ENCODE results near the gene RIPOR3. TPM values are rescaled to one million over a fixed set of nuclear protein-coding genes. Genes with fewer than 3 reads are reported as not detected.

RIPOR3 gene, protein sequence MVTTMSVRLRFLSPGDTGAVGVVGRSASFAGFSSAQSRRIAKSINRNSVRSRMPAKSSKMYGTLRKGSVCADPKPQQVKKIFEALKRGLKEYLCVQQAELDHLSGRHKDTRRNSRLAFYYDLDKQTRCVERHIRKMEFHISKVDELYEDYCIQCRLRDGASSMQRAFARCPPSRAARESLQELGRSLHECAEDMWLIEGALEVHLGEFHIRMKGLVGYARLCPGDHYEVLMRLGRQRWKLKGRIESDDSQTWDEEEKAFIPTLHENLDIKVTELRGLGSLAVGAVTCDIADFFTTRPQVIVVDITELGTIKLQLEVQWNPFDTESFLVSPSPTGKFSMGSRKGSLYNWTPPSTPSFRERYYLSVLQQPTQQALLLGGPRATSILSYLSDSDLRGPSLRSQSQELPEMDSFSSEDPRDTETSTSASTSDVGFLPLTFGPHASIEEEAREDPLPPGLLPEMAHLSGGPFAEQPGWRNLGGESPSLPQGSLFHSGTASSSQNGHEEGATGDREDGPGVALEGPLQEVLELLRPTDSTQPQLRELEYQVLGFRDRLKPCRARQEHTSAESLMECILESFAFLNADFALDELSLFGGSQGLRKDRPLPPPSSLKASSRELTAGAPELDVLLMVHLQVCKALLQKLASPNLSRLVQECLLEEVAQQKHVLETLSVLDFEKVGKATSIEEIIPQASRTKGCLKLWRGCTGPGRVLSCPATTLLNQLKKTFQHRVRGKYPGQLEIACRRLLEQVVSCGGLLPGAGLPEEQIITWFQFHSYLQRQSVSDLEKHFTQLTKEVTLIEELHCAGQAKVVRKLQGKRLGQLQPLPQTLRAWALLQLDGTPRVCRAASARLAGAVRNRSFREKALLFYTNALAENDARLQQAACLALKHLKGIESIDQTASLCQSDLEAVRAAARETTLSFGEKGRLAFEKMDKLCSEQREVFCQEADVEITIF
- total RNA-seq (2022; extraction: Qiagen RNA extraction; ENCODE audit: low read depth), result 0.06 TPM in 1 of 5 replicates, not detected in the others

DNA sequence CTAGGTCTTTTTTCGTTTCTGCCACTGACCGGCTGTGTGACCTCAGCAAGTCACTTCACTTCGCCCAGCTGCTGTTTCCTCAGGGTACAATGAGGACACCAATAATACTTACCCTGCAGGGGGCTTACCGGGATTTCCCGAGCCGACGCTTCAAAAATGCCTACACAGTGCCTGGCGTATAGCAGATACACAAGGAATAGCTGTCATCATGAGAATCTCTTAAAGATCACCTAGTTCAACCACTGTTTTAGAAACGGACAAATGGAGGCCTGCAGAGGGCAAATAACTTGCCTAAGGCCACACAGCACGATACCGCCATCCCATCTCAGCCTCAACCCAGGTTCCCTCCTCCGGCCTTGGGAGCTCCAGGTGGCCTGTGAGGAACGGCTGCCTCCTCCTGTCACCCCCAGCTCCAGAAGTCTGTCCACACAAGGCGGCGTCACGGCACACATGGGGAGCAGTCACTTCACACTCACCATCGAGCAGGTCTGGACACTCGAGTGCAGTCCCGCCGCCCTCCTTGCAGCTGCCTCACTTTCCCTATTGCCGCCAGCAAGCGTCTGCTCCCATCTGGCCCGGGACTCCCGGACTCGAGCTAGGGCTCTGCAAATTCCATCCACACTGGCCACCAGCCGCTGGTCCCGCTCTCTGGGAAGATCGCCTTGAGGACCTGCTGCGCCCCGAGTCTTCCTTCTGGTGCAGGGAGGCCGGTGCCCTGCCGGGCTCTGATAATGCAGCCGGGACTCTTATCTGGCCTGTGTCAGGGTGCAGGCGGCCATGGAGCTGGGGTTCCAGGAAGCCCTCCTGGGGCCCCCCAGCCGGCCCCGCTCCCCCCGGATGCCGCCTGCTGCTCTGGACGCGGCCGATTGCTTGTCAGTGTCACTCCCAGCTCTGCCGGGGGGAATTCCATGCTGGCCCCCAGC lies at the start of gene RIPOR3:
Gene RIPOR3, minus strand, starts transcription at position 893 of the 923 bp plus-strand sequence. Its CDS starts 414 bp downstream, at position 479.

DNA sequence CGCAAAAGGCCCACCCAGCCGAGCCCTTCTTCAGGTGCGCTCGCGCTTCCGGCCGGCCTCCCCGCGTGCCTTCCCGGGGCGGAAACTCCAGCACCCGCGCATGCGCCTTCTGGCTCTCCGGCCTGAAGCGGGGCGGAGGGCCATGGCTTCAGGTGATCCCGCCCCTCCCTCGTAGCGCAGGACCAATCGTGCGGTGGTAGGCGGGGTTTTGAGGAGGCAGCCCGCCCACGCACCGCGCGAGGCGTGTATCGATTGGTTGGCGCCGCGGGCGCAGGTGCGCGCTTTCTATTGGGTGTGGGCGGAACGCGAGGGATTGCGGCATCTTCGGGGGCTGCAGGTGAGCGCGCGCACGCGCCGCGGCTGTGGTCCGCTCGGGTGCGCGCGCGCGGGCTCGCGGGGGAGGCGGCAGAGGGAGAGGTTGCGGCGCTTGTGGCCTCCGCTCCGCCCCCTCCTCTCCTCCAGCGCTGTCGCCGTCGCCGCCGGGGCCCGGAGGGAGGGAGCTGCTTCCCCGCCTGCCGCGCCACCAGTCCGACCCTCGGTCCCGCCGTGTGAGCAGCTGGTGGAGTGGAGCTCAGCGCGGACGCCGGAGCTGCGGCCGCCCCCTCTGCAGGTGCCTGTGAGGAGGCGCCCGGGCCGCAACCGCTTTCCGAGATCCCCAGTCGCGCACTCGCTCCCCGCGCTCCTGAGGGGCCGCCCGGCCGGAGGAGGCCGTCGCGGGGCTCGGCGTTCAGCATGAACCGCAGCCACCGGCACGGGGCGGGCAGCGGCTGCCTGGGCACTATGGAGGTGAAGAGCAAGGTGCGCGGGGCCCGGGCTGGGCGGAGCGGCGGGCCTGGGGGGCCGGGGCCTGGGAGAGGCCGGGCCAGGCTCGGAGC lies 40.0 kb upstream of the RIPOR3 start, which contains the start of gene PARD6B:
Gene PARD6B, plus strand, starts transcription at position 526 of the 875 bp plus-strand sequence. Its CDS starts 207 bp downstream, at position 733.

Other genes starting within 250 kb of the RIPOR3 start
- gene PTPN1, start 181.2 kb downstream of the RIPOR3 start, total RNA-seq (2022; extraction: Qiagen RNA extraction; ENCODE audit: low read depth), result 33.9 to 38.2 TPM (median 37.0 TPM) in 5 replicates
- 2.7 to 4.6 TPM (median 3.1 TPM) in 5 replicates for gene PARD6B, start 40.0 kb upstream of the RIPOR3 start, total RNA-seq (2022; extraction: Qiagen RNA extraction; ENCODE audit: low read depth)
- gene BCAS4, start 103.5 kb upstream of the RIPOR3 start, total RNA-seq (2022; extraction: Qiagen RNA extraction; ENCODE audit: low read depth), result 24.9 to 31.9 TPM (median 29.9 TPM) in 5 replicates
- gene ADNP, start 239.9 kb upstream of the RIPOR3 start, total RNA-seq (2022; extraction: Qiagen RNA extraction; ENCODE audit: low read depth), result 43.8 to 50.5 TPM (median 45.7 TPM) in 5 replicates